Neural crest cell (in vitro differentiated cells): Measurements from ENCODE around the gene KRTDAP. TPM values are rescaled to one million over a fixed set of nuclear protein-coding genes. Genes with fewer than 3 reads are reported as not detected.

ENCODE experiments used
- DNase-seq: peaks from one replicate; pipeline ENCODE4 v3.0.0; 2021; ENCODE audit warnings: low read depth, mixed read lengths, low spot score
- H3K27ac Mint-ChIP-seq: one replicate; pipeline ENCODE4 v1.8.0; 2021; ENCODE audit warnings: mild to moderate bottlenecking, mixed read lengths; ENCODE audit not compliant: unreplicated experiment
- H3K27me3 Mint-ChIP-seq: 2 replicates; pipeline ENCODE4 v1.8.0; 2021; ENCODE audit warnings: low read depth, mild to moderate bottlenecking, mixed read lengths
- H3K36me3 Mint-ChIP-seq: 2 replicates; pipeline ENCODE4 v1.8.0; 2021; ENCODE audit warnings: low read depth, mild to moderate bottlenecking, mixed read lengths
- H3K4me1 Mint-ChIP-seq: 2 replicates; pipeline ENCODE4 v1.8.0; 2021; ENCODE audit warnings: mixed read lengths
- H3K4me3 Mint-ChIP-seq: one replicate; pipeline ENCODE4 v1.8.0; 2021; ENCODE audit warnings: mild to moderate bottlenecking, mixed read lengths
- H3K9me3 Mint-ChIP-seq: 2 replicates; pipeline ENCODE4 v1.8.0; 2021; ENCODE audit warnings: mixed read lengths
- CTCF ChIP-seq: fragments of 200-600 bp; sonication (generic); conservative IDR thresholded peaks from 2 replicates; pipeline ENCODE4 v1.5.0; 2021; ENCODE audit warnings: antibody characterized with exemption, mild to moderate bottlenecking
- total RNA-seq: library from RNA; stranded (reverse); gene quantifications from 2 replicates; pipeline ENCODE4 v1.2.1, GENCODE V29; 2021

The KRTDAP gene
- total RNA-seq, 1 donor from 2014 or later: not detected

GRCh38 chr19:35517342-35517741 is 27.1 kb upstream of the KRTDAP start:
- H3K36me3 Mint-ChIP-seq: no peaks in the 10 kb centered on the region
- peaks cover 21% of the 10 kb centered on the region for H3K27me3 Mint-ChIP-seq
- H3K27ac Mint-ChIP-seq: no peak overlapping the region
- DNase-seq: no peak
- no peak for TF ChIP-seq CTCF
- H3K4me1 Mint-ChIP-seq: peaks cover 13% of the 10 kb centered on the region
- H3K9me3 Mint-ChIP-seq: no peaks in the 10 kb centered on the region
- H3K4me3 Mint-ChIP-seq: no peak overlapping the region

- H3K27ac Mint-ChIP-seq: no peak overlapping the region
- no peaks in the 10 kb centered on the region for H3K9me3 Mint-ChIP-seq
- no peak overlapping the region for H3K4me3 Mint-ChIP-seq
- no peak for TF ChIP-seq CTCF
- H3K36me3 Mint-ChIP-seq: no peaks in the 10 kb centered on the region
- H3K27me3 Mint-ChIP-seq: peaks cover 31% of the 10 kb centered on the region
- H3K4me1 Mint-ChIP-seq: peaks cover 10% of the 10 kb centered on the region
- DNase-seq: no peak
Observed at GRCh38 chr19:35516310-35516709, 26.0 kb upstream of the KRTDAP start.

- H3K4me3 Mint-ChIP-seq: no peak overlapping the region
- TF ChIP-seq CTCF: no peak
- no peaks in the 10 kb centered on the region for H3K36me3 Mint-ChIP-seq
- no peak overlapping the region for H3K27ac Mint-ChIP-seq
- DNase-seq: no peak
- no peaks in the 10 kb centered on the region for H3K9me3 Mint-ChIP-seq
- H3K4me1 Mint-ChIP-seq: no peaks in the 10 kb centered on the region
- peaks cover 51% of the 10 kb centered on the region for H3K27me3 Mint-ChIP-seq
Observed at GRCh38 chr19:35514282-35514809, 24.1 kb upstream of the KRTDAP start.

- TF ChIP-seq CTCF: no peak
- no peak for DNase-seq
- H3K27me3 Mint-ChIP-seq: peaks cover 57% of the 10 kb centered on the region
- no peaks in the 10 kb centered on the region for H3K36me3 Mint-ChIP-seq
- H3K9me3 Mint-ChIP-seq: no peaks in the 10 kb centered on the region
- no peak within 1 kb of the TSS for H3K4me3 Mint-ChIP-seq
- no peak within 1 kb of the TSS for H3K27ac Mint-ChIP-seq
- H3K4me1 Mint-ChIP-seq: no peaks in the 10 kb centered on the region
Observed at GRCh38 chr19:35513628-35514281, 23.5 kb upstream of the KRTDAP start, which contains the start of gene DMKN. Gene DMKN, minus strand, starts transcription at chr19:35513649. Its CDS starts 174 bp downstream, at chr19:35513475.

- Mint-ChIP-seq H3K4me1 (no peaks in the 10 kb centered on the region), H3K36me3 (no peaks in the 10 kb centered on the region)
Observed at GRCh38 chr19:35512831-35513627, 22.8 kb upstream of the KRTDAP start.

More at GRCh38 chr19:35512831-35513627, 22.8 kb upstream of the KRTDAP start:
- Mint-ChIP-seq H3K27ac (no peak overlapping the region), H3K4me3 (no peak overlapping the region), H3K9me3 (no peaks in the 10 kb centered on the region), H3K27me3 (peaks cover 64% of the 10 kb centered on the region)
- TF ChIP-seq CTCF: no peak
- no peak for DNase-seq
